Measurements from ENCODE around the gene WDR20.

DNA sequence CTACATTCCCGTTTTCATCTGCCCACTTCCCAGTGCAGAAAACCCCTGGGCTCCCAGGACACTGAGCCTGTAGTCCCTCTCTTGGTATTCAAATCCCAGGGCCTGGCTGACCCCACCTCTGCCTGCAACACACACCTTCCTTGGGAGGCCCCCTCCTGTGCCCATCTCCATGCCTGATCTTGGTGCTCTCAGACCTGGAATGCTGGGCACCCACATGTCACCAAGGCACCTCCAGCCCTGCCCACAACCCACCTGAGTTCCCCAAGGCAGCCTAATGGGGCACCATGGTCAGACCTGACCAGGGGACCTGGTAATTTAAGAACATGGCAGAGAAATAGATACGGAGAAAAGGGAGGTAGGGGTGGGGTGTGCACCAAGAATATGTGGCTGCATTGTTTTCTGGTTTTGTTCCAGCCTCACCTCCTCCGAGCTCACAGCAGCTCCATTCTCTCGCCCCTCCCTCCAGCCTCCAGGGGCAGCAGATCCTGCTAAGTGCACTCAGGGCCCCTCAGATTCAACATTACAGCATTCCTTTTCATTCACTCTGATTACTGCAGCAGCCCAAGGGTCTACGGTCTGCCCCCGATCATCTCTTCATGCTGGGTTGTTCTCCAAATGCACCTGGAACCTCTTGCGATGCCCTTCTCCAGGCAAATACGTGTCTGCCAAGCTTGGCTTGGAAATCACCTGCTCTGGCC is 43.7 kb upstream of the WDR20 start:
- no peak for TF ChIP-seq POLR2AphosphoS5 (IDR thresholded peaks at IDR 0.05)
- TF ChIP-seq POLR2A (IDR thresholded peaks at IDR 0.05), result no peak
- no peak for TF ChIP-seq CTCF (IDR thresholded peaks at IDR 0.05)
- TF ChIP-seq EP300 (IDR thresholded peaks at IDR 0.05), result no peak

Data from suprapubic skin (tissue), 4 donors.